Measurements from ENCODE around the gene CXCL16. TPM values are rescaled to one million over a fixed set of nuclear protein-coding genes. Genes with fewer than 3 reads are reported as not detected.
A peak's percentile ranks its signal among the peaks of the same experiment; 100 is the strongest.

The CXCL16 gene
- total and polyA plus RNA-seq, 2 of the 13 experiments (the other 11 are each of a cell fraction or from before 2014, with no cell fraction given), result 9.4 to 101 TPM

- TF ChIP-seq ZNF646 (CRISPR knock-in tag; IDR thresholded peaks at IDR 0.05) (no peak), ZNF407 (CRISPR knock-in tag; IDR thresholded peaks at IDR 0.05; ENCODE audit: not compliant biosample characterization) (no peak), ZNF121 (CRISPR knock-in tag; IDR thresholded peaks at IDR 0.05) (0 out of 2 replicates have a peak, but pooled peaks have one; percentile 2), ZSCAN5A (CRISPR knock-in tag; IDR thresholded peaks at IDR 0.05; ENCODE audit: borderline replicate concordance) (0 out of 2 replicates have a peak, but pooled peaks have one; percentile 22), HNRNPK (IDR thresholded peaks at IDR 0.05; ENCODE audit: low read depth, low read length, poor library complexity, severe bottlenecking) (peak; percentile 19), ZNF282 (IDR thresholded peaks at IDR 0.05; ENCODE audit: partially characterized antibody) (no peak), PCBP1 (IDR thresholded peaks at IDR 0.05; ENCODE audit: borderline replicate concordance, low read depth, low read length) (0 out of 2 replicates have a peak, but pooled peaks have one; percentile 55), ZBTB25 (CRISPR knock-in tag; IDR thresholded peaks at IDR 0.05) (no peak)
Measured at GRCh38 chr17:4710693-4711634, 28.8 kb downstream of the CXCL16 start (continued).

Data from HepG2 (cell line).